PFSK-1 (cell line): ENCODE measurements around the gene CD247. TPM values are rescaled to one million over a fixed set of nuclear protein-coding genes. Genes with fewer than 3 reads are reported as not detected.

Experiments
- FOXP2 ChIP-seq: optimal IDR thresholded peaks from 2 replicates; pipeline ENCODE3; 2011; ENCODE audit warnings: borderline replicate concordance, control low read depth, inconsistent platforms; ENCODE audit not compliant: insufficient read depth; ENCODE audit errors: extremely low read length, extremely low read depth
- POLR2AphosphoS5 ChIP-seq: IDR thresholded peaks from 2 replicates; pipeline ENCODE4 v1.6.1; 2012; ENCODE audit warnings: low read depth, mild to moderate bottlenecking, control low read depth, low read length, moderate library complexity
- SIN3A ChIP-seq: IDR thresholded peaks from 2 replicates; pipeline ENCODE4 v1.6.1; 2012; ENCODE audit warnings: mild to moderate bottlenecking, low read length, moderate library complexity, borderline replicate concordance; ENCODE audit not compliant: insufficient read depth
- TAF1 ChIP-seq: IDR thresholded peaks from 2 replicates; pipeline ENCODE4 v1.6.1; 2012; ENCODE audit warnings: low read length, control low read depth, borderline replicate concordance; ENCODE audit not compliant: insufficient read depth
- polyA plus RNA-seq: library from polyadenylated mRNA; unstranded; fragments of >200 nt; gene quantifications from one replicate; pipeline ENCODE4 v1.2.1, GENCODE V29; 2012; ENCODE audit warnings: low read depth, missing spikeins; ENCODE audit not compliant: insufficient read length
- TF ChIP-seq, protein P1 (sequence below), 2 experiments: IDR thresholded peaks; 2 replicates each; pipeline versions ENCODE4 v1.6.1 to v1.8.0; 2011 to 2012; ENCODE audit warnings: low read depth in 2 of 2, low read length in 2 of 2, control low read depth in 1 of 2, inconsistent platforms in 1 of 2, mild to moderate bottlenecking in 1 of 2, moderate library complexity in 1 of 2; ENCODE audit not compliant: insufficient read depth in 1 of 2

Gene CD247
- not detected for polyA plus RNA-seq

DNA sequence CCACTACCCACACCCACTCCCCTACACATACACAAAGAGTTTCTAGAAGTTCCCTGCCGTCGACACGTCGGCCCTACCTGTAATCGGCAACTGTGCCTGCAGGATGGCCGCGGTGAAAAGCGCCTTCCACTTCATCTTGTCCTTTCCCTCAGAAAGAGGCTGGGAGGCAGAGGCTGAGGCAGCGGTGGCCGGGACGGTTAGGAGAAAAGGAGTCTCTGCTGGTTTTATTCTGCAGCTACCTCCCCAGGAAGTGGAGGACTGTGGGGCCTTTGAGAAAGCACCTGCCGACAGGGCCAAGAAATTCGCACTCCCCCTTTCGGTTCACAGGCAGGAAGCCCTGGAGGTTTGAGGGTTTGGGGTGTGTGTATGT is at the start of gene CD247:
CD247 (minus strand) TSS at position 199 of the 370 bp plus-strand sequence; CDS start at position 135, 64 bp downstream.
- TF ChIP-seq, protein P1, sequence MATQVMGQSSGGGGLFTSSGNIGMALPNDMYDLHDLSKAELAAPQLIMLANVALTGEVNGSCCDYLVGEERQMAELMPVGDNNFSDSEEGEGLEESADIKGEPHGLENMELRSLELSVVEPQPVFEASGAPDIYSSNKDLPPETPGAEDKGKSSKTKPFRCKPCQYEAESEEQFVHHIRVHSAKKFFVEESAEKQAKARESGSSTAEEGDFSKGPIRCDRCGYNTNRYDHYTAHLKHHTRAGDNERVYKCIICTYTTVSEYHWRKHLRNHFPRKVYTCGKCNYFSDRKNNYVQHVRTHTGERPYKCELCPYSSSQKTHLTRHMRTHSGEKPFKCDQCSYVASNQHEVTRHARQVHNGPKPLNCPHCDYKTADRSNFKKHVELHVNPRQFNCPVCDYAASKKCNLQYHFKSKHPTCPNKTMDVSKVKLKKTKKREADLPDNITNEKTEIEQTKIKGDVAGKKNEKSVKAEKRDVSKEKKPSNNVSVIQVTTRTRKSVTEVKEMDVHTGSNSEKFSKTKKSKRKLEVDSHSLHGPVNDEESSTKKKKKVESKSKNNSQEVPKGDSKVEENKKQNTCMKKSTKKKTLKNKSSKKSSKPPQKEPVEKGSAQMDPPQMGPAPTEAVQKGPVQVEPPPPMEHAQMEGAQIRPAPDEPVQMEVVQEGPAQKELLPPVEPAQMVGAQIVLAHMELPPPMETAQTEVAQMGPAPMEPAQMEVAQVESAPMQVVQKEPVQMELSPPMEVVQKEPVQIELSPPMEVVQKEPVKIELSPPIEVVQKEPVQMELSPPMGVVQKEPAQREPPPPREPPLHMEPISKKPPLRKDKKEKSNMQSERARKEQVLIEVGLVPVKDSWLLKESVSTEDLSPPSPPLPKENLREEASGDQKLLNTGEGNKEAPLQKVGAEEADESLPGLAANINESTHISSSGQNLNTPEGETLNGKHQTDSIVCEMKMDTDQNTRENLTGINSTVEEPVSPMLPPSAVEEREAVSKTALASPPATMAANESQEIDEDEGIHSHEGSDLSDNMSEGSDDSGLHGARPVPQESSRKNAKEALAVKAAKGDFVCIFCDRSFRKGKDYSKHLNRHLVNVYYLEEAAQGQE (IDR thresholded peaks at IDR 0.05; ENCODE audit: insufficient read depth in 1 of 2, low read depth in 2 of 2, low read length in 2 of 2), result no peak
- no peak for TF ChIP-seq FOXP2
- no peak for TF ChIP-seq SIN3A
- TF ChIP-seq POLR2AphosphoS5, result no peak
- TF ChIP-seq TAF1, result no peak

DNA sequence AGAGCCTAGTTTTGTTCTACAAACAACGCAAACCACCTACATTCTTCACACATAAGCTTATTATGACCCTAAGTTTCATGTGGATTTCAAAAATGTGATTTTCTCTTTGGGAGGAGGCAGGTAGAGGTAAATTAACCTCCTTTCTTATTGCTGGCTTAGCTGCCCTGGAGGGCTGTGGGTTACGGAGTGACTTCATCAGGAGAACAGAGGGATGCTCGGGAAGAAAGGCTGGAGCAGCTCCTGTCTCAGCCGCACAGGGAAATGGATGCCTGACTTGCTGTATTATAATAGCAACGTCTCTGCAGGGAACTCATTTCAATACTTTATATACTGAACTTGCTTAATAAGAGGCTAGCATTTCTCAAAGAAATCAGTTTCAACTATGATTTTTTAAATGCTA is 49.3 kb upstream of the CD247 start:
- no peak for TF ChIP-seq FOXP2
- TF ChIP-seq POLR2AphosphoS5, result no peak
- no peak for TF ChIP-seq TAF1

DNA sequence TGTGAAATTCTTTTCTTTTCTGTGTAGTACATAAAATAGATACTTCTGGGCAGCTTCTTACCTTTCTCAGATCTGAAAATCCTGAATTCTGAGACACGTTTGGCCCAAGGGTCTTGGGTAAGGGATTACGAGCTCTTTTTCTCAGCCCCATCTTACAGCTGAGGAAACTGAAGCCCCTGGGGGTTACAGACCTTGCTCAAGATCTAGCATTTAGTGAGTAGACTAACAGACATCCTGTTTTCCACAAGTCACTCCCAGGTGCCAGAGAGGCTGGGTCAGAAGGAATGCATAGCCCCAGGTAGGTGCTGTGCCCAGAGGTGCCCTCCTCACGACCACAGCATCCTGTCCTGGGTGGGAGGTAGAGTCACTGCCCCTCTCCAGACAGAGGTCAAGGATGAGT is 48.4 kb upstream of the CD247 start:
- TF ChIP-seq TAF1 (no peak), POLR2AphosphoS5 (no peak), SIN3A (no peak), FOXP2 (no peak)
- TF ChIP-seq, protein P1 (IDR thresholded peaks at IDR 0.05; ENCODE audit: insufficient read depth in 1 of 2, low read depth in 2 of 2, low read length in 2 of 2), result no peak

DNA sequence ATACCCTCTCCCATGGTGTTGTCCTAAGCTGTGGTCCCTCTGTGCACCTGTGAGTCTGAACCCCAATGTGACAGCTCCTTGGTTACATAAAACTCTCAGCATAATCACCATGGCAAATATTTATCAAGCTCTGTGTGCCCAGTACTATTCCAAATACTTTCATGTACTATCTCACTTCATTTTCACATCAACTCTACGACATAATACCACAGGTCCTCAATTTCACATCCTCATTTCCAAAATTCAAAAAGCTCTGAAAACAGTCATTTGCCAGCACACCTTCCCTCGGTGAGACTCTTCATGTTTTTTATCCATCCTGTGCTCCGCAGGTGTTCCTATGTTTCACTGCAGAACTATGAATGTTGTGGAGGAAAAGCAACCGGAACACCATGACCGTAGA is 47.6 kb upstream of the CD247 start:
- TF ChIP-seq SIN3A, result no peak

DNA sequence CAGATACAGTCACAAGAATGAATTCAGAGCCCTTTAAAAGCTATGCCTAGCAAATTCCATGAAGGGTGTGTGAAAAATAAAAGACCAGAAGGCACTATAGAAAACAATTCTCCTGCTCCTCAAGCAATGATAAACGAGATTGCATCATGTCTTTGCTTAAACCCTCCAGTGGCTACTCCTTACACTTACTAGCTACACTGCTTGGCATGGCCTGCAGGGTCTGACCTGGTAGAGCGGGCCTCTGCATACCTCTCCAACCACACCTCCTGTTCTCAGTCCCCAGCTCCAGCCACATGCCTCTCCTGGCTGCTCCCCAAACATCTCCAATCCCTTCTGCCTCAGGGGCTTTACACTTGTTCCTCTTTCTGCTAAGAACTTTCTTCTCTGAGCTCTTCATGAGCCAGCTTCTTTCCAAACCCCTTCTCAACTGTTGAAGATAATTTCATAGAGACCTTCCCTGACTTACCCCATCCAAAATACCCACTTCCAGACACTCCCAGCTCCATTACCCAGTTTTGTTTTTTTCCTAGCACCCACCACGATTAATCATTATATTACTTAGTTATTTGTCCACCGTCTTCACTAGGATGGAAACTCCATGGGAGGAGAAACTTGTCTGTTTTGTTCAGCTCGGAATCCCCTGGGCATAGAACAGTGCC is 46.4 kb upstream of the CD247 start:
- TF ChIP-seq FOXP2 (no peak), SIN3A (no peak), POLR2AphosphoS5 (no peak), TAF1 (no peak)
- TF ChIP-seq, protein P1 (IDR thresholded peaks at IDR 0.05; ENCODE audit: insufficient read depth in 1 of 2, low read depth in 2 of 2, low read length in 2 of 2), result no peak

DNA sequence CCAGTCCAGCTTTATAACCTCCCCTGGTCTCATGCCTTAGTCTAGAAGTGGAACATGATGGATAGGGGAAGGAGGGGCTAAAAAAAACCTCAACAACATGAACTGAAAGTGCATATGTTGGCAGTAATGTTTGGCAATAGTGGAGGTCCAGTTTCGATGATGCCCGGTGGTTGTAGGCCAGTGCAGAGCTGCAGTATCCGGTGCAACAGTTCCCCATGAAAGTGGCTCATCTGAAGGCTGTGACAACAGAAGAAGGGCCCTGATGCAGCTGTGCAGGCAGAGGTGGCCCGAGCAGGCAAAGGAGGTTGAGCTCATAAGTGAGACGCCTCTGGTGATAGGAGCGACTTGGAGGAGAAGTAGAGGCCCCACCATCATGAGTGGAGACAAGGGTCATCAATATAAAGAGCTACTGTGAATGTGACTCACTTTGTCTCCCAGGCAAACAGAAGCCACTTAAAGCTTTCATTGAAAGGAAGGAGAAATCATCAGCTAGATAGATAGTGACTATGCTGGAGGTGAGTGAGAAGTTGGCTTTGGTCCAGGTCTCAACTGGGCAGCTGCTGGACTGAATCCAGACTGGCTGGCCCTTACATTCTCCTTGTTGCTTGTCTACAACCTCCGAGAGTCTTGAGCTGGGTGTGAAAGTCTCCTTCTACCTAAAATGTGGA is 45.4 kb upstream of the CD247 start:
- TF ChIP-seq, protein P1 (IDR thresholded peaks at IDR 0.05; ENCODE audit: insufficient read depth in 1 of 2, low read depth in 2 of 2, low read length in 2 of 2), result no peak
- TF ChIP-seq FOXP2, result no peak
- TF ChIP-seq SIN3A, result no peak
- TF ChIP-seq TAF1, result no peak
- no peak for TF ChIP-seq POLR2AphosphoS5
